K562 (cell line): ENCODE results near the gene SEMA3C. TPM values are rescaled to one million over a fixed set of nuclear protein-coding genes. Genes with fewer than 3 reads are reported as not detected.

Source experiments
- BHLHE40 ChIP-seq: IDR thresholded peaks from 2 replicates; pipeline ENCODE4 v1.6.1; 2011; ENCODE audit warnings: low read length, improper control_type of control experiment
- DDX20 ChIP-seq: fragments of 450-650 bp; IDR thresholded peaks from 2 replicates; pipeline ENCODE4 v1.6.1; 2016; ENCODE audit warnings: missing genetic modification characterization, low read depth, mild to moderate bottlenecking, missing compliant biosample characterization, moderate library complexity
- EP300 ChIP-seq: IDR thresholded peaks from 2 replicates; pipeline ENCODE4 v1.6.1; 2012; ENCODE audit warnings: low read length, improper control_type of control experiment
- ETV6 ChIP-seq, 3 experiments: fragments of 150-350 bp in 1 of 3; sonication (generic) in 1 of 3; formaldehyde crosslinking in 1 of 3; IDR thresholded peaks; 2 replicates each; pipeline versions ENCODE4 v1.6.1 to v1.8.0; 2014 to 2022; ENCODE audit warnings: borderline replicate concordance in 2 of 3, low read depth in 2 of 3, antibody characterized with exemption in 1 of 3, low read length in 1 of 3, mild to moderate bottlenecking in 1 of 3, missing genetic modification reagents in 1 of 3
- FOXO4 ChIP-seq: fragments of 450-650 bp; formaldehyde crosslinking; IDR thresholded peaks from 2 replicates; pipeline ENCODE4 v1.4.0; 2020; ENCODE audit warnings: mild to moderate bottlenecking, moderate library complexity
- MAZ ChIP-seq, 2 experiments: fragments of 450-650 bp in 1 of 2; sonication (generic) in 1 of 2; formaldehyde crosslinking; IDR thresholded peaks in 1 of 2; conservative IDR thresholded peaks in 1 of 2; 2 replicates each; pipeline versions ENCODE4 v1.4.0 to v1.5.0; 2020; ENCODE audit warnings: mild to moderate bottlenecking in 1 of 2, missing genetic modification reagents in 1 of 2
- ZMIZ1 ChIP-seq, 2 experiments: fragments of 150-350 bp in 1 of 2; IDR thresholded peaks; 2 replicates each; pipeline ENCODE4 v1.6.1; 2012 to 2016; ENCODE audit warnings: low read depth in 2 of 2, low read length in 2 of 2, mild to moderate bottlenecking in 1 of 2, moderate library complexity in 1 of 2
- polyA plus RNA-seq, 8 experiments: library from polyadenylated mRNA; depleted of rRNA in 4 of 8; stranded (reverse) in 5 of 8; unstranded in 3 of 8; fragments of >200 nt; fragmentation: Nextera tagmentation in 2 of 8; fragmentation: Illumina TruSeq in 1 of 8; extraction: Ambion mirVana in 2 of 8; extraction: Trizol in 1 of 8; gene quantifications; 2 replicates each; pipeline versions ENCODE4 v1.2.1 to v1.2.3, GENCODE V29; 2011 to 2014; ENCODE audit warnings: inconsistent platforms in 1 of 8, missing spikeins in 1 of 8
- total RNA-seq, 7 experiments: library from RNA; depleted of rRNA in 6 of 7; stranded (reverse); fragments of >200 nt in 6 of 7; fragmentation: Illumina TruSeq in 2 of 7; extraction: Trizol in 2 of 7; gene quantifications; 2 replicates each; pipeline versions ENCODE4 v1.2.1 to v1.2.3, GENCODE V29; 2011 to 2021; ENCODE audit warnings: low replicate concordance in 1 of 7

Gene SEMA3C
- total and polyA plus RNA-seq, 9 of the 15 experiments (the other 6 are each of a cell fraction or from before 2014, with no cell fraction given): 0.04 to 0.36 (median 0.12) TPM; not detected in 3

DNA sequence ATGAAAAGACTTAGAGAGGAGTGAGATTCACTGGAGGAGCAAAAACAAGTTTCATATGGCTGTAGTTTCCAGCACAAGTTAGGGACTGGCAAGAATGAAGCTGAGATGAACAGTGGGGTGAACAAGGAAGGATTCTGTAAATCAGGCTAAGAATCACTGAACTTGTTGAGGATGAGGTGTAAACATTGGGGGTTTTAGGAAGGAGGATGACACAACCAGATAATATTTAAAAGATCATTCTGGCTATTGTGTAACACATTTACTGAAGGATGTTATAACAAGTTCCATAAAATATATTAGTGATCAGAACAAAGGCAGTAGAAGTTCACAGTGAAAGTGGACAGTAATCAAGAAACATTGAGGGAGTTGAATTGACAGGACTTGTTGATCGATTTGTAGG, 211.5 kb downstream of the SEMA3C start (continued):
- TF ChIP-seq DDX20 (tag) (no peak), ETV6 (IDR thresholded peaks at IDR 0.05; ENCODE audit: borderline replicate concordance in 1 of 2, low read depth in 2 of 2, low read length in 1 of 2) (no peak), ETV6 (CRISPR knock-in tag; IDR thresholded peaks at IDR 0.05; ENCODE audit: borderline replicate concordance) (no peak), MAZ (CRISPR knock-in tag; conservative IDR thresholded peaks at IDR 0.05 in 1 of 2, IDR thresholded peaks at IDR 0.05 in 1 of 2) (no peak), ZMIZ1 (IDR thresholded peaks at IDR 0.05; ENCODE audit: low read depth in 2 of 2, low read length in 2 of 2) (no peak), FOXO4 (CRISPR knock-in tag) (no peak), BHLHE40 (no peak), EP300 (no peak)
